ENCODE results near the gene UBE2H. TPM values are rescaled to one million over a fixed set of nuclear protein-coding genes. Genes with fewer than 3 reads are reported as not detected.

Gene UBE2H
- polyA plus RNA-seq, 1 of the 3 experiments (the other 2 are of a cell fraction): 129 TPM

DNA sequence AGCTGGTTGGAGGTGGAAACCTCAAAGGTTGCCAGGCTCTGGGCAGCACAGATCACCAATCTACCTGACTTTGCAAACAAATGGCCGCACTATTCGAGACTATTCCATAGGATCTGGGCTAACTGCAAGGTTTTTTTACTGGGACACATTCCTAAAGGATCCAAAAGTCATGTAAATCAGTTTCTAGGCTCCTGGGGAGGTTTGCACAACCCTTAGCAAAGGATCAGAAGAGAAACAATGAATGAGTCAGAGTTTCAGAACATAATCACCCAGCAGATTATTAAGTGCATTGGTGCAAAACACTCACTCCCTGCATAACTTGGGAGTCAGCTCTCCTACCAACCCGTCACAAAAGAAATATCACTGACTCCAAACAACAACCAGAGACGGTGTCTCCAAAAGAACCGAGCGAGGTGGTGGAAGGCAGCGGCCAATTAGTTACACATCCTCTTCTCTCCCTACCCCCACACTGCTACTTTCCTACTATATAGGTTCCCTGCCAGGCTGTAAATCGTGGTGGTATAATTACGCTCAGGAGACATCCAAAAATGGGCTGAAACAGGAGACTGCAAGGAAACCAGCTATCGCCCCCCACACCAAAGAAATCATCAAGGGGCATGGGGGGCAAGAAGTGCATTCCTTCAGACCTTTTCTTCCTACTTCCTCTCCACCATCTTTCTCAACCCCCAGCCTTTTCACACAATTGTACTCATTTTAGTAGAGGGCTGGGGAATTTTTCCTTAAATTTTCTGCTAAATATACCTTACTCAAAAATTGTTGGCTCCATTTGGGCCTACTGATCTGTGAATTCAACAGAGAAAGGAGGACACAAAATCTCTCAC lies 3.2 kb downstream of the UBE2H start (continued):
- TF ChIP-seq CTCF (IDR thresholded peaks at IDR 0.05) (no peak), FOXJ3 (CRISPR knock-in tag; IDR thresholded peaks at IDR 0.05) (no peak), MAX (IDR thresholded peaks at IDR 0.05; ENCODE audit: low read depth) (no peak; the same call in 1 of the 2 replicates), TAF1 (IDR thresholded peaks at IDR 0.05; ENCODE audit: borderline replicate concordance, low read depth, low read length) (peak; percentile 62; the same call in 1 of the 2 replicates), FOXM1 (IDR thresholded peaks at IDR 0.05; ENCODE audit: low read depth) (no peak), RFX5 (IDR thresholded peaks at IDR 0.05; ENCODE audit: low read length) (no peak), POLR2AphosphoS5 (IDR thresholded peaks at IDR 0.05; ENCODE audit: low read depth, low read length) (no peak), MXI1 (IDR thresholded peaks at IDR 0.05; ENCODE audit: low read depth, low read length) (no peak), RXRA (IDR thresholded peaks at IDR 0.05; ENCODE audit: borderline replicate concordance, low read depth) (0 out of 2 replicates have a peak, but pooled peaks have one; percentile 11), YY1 (IDR thresholded peaks at IDR 0.05; ENCODE audit: low read depth) (no peak), JUND (IDR thresholded peaks at IDR 0.05) (0 out of 2 replicates have a peak, but pooled peaks have one; percentile 0), ZBTB33 (IDR thresholded peaks at IDR 0.05; ENCODE audit: borderline replicate concordance, low read depth) (no peak), SIN3A (IDR thresholded peaks at IDR 0.05; ENCODE audit: borderline replicate concordance, low read depth, low read length) (peak; percentile 50; the same call in 1 of the 2 replicates)
- TF ChIP-seq, protein P1, sequence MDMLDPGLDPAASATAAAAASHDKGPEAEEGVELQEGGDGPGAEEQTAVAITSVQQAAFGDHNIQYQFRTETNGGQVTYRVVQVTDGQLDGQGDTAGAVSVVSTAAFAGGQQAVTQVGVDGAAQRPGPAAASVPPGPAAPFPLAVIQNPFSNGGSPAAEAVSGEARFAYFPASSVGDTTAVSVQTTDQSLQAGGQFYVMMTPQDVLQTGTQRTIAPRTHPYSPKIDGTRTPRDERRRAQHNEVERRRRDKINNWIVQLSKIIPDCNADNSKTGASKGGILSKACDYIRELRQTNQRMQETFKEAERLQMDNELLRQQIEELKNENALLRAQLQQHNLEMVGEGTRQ (IDR thresholded peaks at IDR 0.05; ENCODE audit: borderline replicate concordance, low read depth, low read length): no peak
- TF ChIP-seq, protein P2, sequence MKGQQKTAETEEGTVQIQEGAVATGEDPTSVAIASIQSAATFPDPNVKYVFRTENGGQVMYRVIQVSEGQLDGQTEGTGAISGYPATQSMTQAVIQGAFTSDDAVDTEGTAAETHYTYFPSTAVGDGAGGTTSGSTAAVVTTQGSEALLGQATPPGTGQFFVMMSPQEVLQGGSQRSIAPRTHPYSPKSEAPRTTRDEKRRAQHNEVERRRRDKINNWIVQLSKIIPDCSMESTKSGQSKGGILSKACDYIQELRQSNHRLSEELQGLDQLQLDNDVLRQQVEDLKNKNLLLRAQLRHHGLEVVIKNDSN (IDR thresholded peaks at IDR 0.05; ENCODE audit: borderline replicate concordance, low read depth): no peak
- TF ChIP-seq, protein P3, sequence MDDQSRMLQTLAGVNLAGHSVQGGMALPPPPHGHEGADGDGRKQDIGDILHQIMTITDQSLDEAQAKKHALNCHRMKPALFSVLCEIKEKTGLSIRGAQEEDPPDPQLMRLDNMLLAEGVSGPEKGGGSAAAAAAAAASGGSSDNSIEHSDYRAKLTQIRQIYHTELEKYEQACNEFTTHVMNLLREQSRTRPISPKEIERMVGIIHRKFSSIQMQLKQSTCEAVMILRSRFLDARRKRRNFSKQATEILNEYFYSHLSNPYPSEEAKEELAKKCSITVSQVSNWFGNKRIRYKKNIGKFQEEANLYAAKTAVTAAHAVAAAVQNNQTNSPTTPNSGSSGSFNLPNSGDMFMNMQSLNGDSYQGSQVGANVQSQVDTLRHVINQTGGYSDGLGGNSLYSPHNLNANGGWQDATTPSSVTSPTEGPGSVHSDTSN (IDR thresholded peaks at IDR 0.05): peak; percentile 26; the same call in 1 of the 2 replicates

All from SK-N-SH (cell line).